Ovary (tissue), 9 donors: ENCODE results near the gene SLC35A1. TPM values are rescaled to one million over a fixed set of nuclear protein-coding genes. Genes with fewer than 3 reads are reported as not detected.

Experiments used
- DNase-seq, 5 donors: peaks; one replicate each; pipeline ENCODE4 v3.0.0-alpha.2; 2019 to 2020
- H3K27ac ChIP-seq, 2 donors: fragments of 200-600 bp; one replicate each; pipeline versions ENCODE4 v1.5.1 to v1.8.0; 2019 to 2022
- H3K27me3 ChIP-seq: fragments of 200-600 bp; one replicate; pipeline ENCODE4 v1.8.0; 2022
- H3K36me3 ChIP-seq: fragments of 200-600 bp; sonication (generic); one replicate; pipeline ENCODE4 v1.5.1; 2019
- H3K4me1 ChIP-seq: one replicate; pipeline ENCODE4 v1.8.1; 2013; ENCODE audit warnings: mild to moderate bottlenecking, moderate library complexity; ENCODE audit not compliant: insufficient read depth
- H3K4me3 ChIP-seq: fragments of 200-600 bp; sonication (generic); one replicate; pipeline ENCODE4 v1.5.1; 2017
- H3K9me3 ChIP-seq, 2 donors: fragments of 200-600 bp in 1 of 2; sonication (generic) in 1 of 2; one replicate each; pipeline versions ENCODE4 v1.5.1 to v1.8.1; 2013 to 2019; ENCODE audit warnings: mild to moderate bottlenecking in 1 of 2, moderate library complexity in 1 of 2
- CTCF ChIP-seq, 3 donors: fragments of 450-650 bp in 2 of 3; fragments of 200-600 bp in 1 of 3; IDR thresholded peaks; one replicate each; pipeline versions ENCODE4 v1.5.1 to v1.8.0; 2016 to 2022; ENCODE audit warnings: antibody characterized with exemption in 3 of 3, mild to moderate bottlenecking in 1 of 3
- EP300 ChIP-seq: sonication (generic); formaldehyde crosslinking; IDR thresholded peaks from one replicate; pipeline ENCODE4 v1.6.1; 2017; ENCODE audit warnings: antibody characterized with exemption
- POLR2A ChIP-seq: fragments of 450-650 bp; IDR thresholded peaks from one replicate; pipeline ENCODE4 v1.6.1; 2017; ENCODE audit warnings: antibody characterized with exemption, mild to moderate bottlenecking, moderate library complexity
- WGBS, 3 donors: extraction: QIAGEN DNeasy Blood & Tissue Kit in 1 of 3; methylation state at CpG; one replicate each; pipeline versions ENCODE4 v1.1.5 to v1.1.7; 2013 to 2017; 5-methylcytosine and 5-hydroxymethylcytosine counted together
- intact Hi-C, 4 donors: fragments of 100-400 bp; cut with DNase I; formaldehyde crosslinking; loops; one replicate each; pipeline versions ENCODE4 v1.11.0 to v1.15.1; 2022 to 2023
- polyA plus RNA-seq, 2 donors: library from polyadenylated mRNA; stranded (reverse); fragments of 200-250 nt in 1 of 2; fragments of 350-450 nt in 1 of 2; fragmentation: Illumina TruSeq in 1 of 2; extraction: RNeasy Lipid Tissue Mini Kit (QIAGEN cat#74804) in 1 of 2; gene quantifications; one replicate each; pipeline ENCODE4 v1.2.3, GENCODE V29; 2013 to 2014
- total RNA-seq, 7 donors: library from RNA; depleted of rRNA in 2 of 7; stranded (reverse); fragments of >200 nt in 2 of 7; fragmentation: NEBNext Ultra II Directional in 3 of 7; extraction: Animal tissue kit (Norgen Biotek cat#: 25700) in 3 of 7; gene quantifications; one replicate each; pipeline versions ENCODE4 v1.1.0 to v1.2.4, GENCODE V29; 2016 to 2023
- donor health status: DM: no; HTN: no; CAD: no; lungs with moderate emphysema.
- donor health status: DM: no; HTN: no; CAD: no.
- donor health status: Bipolar disorder and iron deficiency.
- donor health status: DM: yes; HTN: yes; CAD: no.
- donor health status: DM: no; HTN: no; CAD: no.
- donor health status: DM: yes; HTN: yes; CAD: no.

SLC35A1 gene
- total and polyA plus RNA-seq, 9 donors = 16.6 to 24.6 (median 21.6) TPM

GRCh38 chr6:87543696-87544473 lies 71.1 kb downstream of the SLC35A1 start:
- no peak overlapping the region for H3K27ac ChIP-seq
- H3K4me3 ChIP-seq = no peak overlapping the region
- H3K27me3 ChIP-seq = no peaks in the 10 kb centered on the region
- WGBS, 3 donors = 90 to 95% (median 91%) methylated on average over 4 of the region's 4 CpGs
- intact Hi-C loops = no loop called here
- H3K36me3 ChIP-seq = no peaks in the 10 kb centered on the region
- no peaks in the 10 kb centered on the region for H3K9me3 ChIP-seq
- no peak for DNase-seq
- H3K4me1 ChIP-seq = no peaks in the 10 kb centered on the region
- TF ChIP-seq POLR2A (no peak), CTCF (IDR thresholded peaks at IDR 0.05) (no peak), EP300 (no peak)

DNA sequence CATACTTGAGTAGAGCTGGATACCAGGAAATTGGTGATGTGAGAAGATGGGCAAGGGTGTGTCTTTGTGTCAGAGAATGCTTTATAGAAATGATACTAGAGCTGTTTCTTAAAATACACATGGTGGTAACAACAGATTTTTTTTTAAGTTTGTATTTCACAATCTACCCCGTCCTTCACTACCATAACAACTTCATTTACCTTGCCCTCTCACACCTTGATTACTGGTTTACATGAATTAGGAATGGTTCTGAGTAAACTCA lies 71.6 kb downstream of the SLC35A1 start:
- H3K27ac ChIP-seq = no peak overlapping the region
- no peak overlapping the region for H3K4me3 ChIP-seq
- no peaks in the 10 kb centered on the region for H3K4me1 ChIP-seq
- no peaks in the 10 kb centered on the region for H3K36me3 ChIP-seq
- intact Hi-C loops = no loop called here
- WGBS, 3 donors = 82 to 96% (median 92%) methylated on average over 1 of the region's 1 CpG
- H3K27me3 ChIP-seq = no peaks in the 10 kb centered on the region
- no peak for DNase-seq
- no peaks in the 10 kb centered on the region for H3K9me3 ChIP-seq
- TF ChIP-seq EP300 (no peak), CTCF (IDR thresholded peaks at IDR 0.05) (no peak), POLR2A (no peak)

DNA sequence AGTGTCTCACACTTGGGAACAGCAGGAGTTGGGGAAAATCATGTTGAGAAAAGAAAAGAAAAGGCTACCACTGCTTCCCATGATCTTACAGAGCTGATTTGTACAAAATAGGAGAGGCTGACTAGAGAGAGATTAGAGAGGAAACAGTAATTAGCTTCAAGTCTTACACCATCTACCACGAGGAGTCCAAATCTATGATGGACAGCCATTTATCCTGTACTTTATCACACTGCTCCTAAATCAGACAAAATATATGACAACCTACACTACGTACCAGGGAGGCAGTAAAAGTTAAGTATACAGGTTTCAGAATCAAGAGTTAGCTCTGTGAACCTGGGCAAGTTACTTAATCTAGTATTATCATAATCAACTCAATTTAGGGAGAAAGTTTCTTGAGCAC lies 79.0 kb downstream of the SLC35A1 start:
- no peaks in the 10 kb centered on the region for H3K9me3 ChIP-seq
- 69 to 93% (median 90%) methylated on average over 2 of the region's 2 CpGs for WGBS, 3 donors

DNA sequence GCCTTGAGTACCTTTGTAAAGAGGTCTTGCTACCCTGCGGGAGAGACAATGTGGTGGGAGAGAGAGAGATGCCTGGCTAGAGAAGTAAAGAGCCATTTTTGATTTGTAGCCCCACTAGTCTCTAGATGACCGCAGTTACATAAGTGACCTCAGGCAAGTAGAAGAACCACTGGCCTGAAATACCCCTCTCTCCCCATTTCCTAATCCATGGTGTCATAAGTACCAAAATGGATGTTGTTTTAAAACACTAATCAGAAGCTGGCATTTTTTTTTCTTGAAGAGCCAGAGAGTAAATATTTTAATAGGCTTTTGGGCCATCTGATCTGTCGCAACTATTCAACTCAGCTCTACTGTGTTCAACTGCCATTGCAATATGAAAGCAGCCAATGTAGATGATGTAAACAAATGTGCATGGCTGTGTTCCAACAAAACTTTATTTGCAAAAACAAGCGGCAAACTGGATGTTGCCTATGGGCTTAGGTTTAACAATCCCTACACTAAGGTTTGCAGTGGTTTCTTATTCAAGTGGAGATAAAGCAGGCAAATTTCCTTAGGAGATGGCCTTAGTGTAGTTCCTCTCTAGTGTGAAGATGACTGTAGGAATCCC lies 80.5 kb downstream of the SLC35A1 start:
- no peaks in the 10 kb centered on the region for H3K4me1 ChIP-seq
- H3K9me3 ChIP-seq = no peaks in the 10 kb centered on the region
- no peak for DNase-seq
- H3K27me3 ChIP-seq = no peaks in the 10 kb centered on the region
- H3K27ac ChIP-seq = no peak overlapping the region
- H3K4me3 ChIP-seq = no peak overlapping the region
- 81 to 99% (median 96%) methylated on average over 4 of the region's 4 CpGs for WGBS, 3 donors
- no peaks in the 10 kb centered on the region for H3K36me3 ChIP-seq
- TF ChIP-seq EP300 (no peak), CTCF (IDR thresholded peaks at IDR 0.05) (no peak)
- intact Hi-C loops = no loop called here

More for the DNA sequence above, 79.0 kb downstream of the SLC35A1 start:
- intact Hi-C loops = no loop called here
- H3K27ac ChIP-seq = no peak overlapping the region
- no peaks in the 10 kb centered on the region for H3K27me3 ChIP-seq
- DNase-seq = no peak
- H3K4me1 ChIP-seq = no peaks in the 10 kb centered on the region
- no peaks in the 10 kb centered on the region for H3K36me3 ChIP-seq
- TF ChIP-seq POLR2A (no peak), CTCF (IDR thresholded peaks at IDR 0.05) (no peak), EP300 (no peak)
- no peak overlapping the region for H3K4me3 ChIP-seq
